ENCODE data around the gene ANP32A.

The ANP32A gene

GRCh38 chr15:68807249-68807648, 13.4 kb downstream of the ANP32A start:
- no peak overlapping the region for H3K27ac ChIP-seq
- TF ChIP-seq, protein P1, sequence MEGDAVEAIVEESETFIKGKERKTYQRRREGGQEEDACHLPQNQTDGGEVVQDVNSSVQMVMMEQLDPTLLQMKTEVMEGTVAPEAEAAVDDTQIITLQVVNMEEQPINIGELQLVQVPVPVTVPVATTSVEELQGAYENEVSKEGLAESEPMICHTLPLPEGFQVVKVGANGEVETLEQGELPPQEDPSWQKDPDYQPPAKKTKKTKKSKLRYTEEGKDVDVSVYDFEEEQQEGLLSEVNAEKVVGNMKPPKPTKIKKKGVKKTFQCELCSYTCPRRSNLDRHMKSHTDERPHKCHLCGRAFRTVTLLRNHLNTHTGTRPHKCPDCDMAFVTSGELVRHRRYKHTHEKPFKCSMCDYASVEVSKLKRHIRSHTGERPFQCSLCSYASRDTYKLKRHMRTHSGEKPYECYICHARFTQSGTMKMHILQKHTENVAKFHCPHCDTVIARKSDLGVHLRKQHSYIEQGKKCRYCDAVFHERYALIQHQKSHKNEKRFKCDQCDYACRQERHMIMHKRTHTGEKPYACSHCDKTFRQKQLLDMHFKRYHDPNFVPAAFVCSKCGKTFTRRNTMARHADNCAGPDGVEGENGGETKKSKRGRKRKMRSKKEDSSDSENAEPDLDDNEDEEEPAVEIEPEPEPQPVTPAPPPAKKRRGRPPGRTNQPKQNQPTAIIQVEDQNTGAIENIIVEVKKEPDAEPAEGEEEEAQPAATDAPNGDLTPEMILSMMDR (IDR thresholded peaks at IDR 0.05) = no peak

- no peak for TF ChIP-seq ZFX (IDR thresholded peaks at IDR 0.05; ENCODE audit: borderline replicate concordance)
- TF ChIP-seq, protein P1 (IDR thresholded peaks at IDR 0.05) = no peak
- H3K27ac ChIP-seq = no peak overlapping the region
Observed at GRCh38 chr15:68806220-68807060, 14.3 kb downstream of the ANP32A start.

DNA sequence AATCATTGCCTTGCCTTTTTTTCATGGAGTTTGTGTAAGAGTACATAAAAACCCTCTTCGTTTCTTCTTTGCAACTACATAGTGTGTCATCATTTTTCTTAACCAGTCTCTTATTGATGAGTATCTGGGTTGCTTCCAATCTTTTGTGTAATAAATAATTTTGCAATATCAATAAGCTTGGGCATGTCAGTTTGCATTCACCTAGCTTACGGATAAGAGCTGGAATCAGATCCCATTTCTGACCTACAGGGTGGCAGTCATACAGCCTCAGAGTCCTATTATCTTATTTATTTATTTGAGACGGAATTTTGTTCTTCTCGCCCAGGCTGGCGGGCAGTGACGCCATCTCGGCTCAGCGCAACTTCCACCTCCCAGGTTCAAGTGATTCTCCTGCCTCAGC, 18.3 kb downstream of the ANP32A start:
- H3K27ac ChIP-seq = no peak overlapping the region
- TF ChIP-seq ZFX (IDR thresholded peaks at IDR 0.05; ENCODE audit: borderline replicate concordance) = no peak
- TF ChIP-seq, protein P1 (IDR thresholded peaks at IDR 0.05) = no peak

- H3K27ac ChIP-seq = no peak overlapping the region
- TF ChIP-seq, protein P1 (IDR thresholded peaks at IDR 0.05) = no peak
- TF ChIP-seq ZFX (IDR thresholded peaks at IDR 0.05; ENCODE audit: borderline replicate concordance) = no peak
Observed at GRCh38 chr15:68801572-68802148, 19.0 kb downstream of the ANP32A start.

DNA sequence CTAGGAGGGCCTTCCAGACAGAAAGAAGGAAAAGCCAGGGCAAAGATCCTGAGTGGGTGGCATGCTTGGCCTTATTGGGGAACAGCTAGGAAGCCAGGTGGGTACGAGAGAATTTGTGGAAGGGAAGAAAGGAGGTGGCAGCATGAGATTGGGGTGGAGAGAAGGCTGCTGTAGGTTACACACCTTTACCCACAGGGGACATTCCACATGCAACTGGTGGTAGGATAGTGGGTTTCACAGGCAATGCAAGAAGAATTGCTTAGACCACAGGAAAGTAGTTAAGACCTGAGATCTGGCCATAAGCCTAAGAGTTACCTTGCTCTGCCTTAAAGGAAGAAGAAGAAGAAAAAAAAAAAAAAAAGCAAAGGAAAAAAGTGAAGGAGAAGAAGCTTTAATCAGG, 19.8 kb downstream of the ANP32A start:
- TF ChIP-seq ZFX (IDR thresholded peaks at IDR 0.05; ENCODE audit: borderline replicate concordance) = no peak
- TF ChIP-seq, protein P1 (IDR thresholded peaks at IDR 0.05) = no peak
- H3K27ac ChIP-seq = no peak overlapping the region

DNA sequence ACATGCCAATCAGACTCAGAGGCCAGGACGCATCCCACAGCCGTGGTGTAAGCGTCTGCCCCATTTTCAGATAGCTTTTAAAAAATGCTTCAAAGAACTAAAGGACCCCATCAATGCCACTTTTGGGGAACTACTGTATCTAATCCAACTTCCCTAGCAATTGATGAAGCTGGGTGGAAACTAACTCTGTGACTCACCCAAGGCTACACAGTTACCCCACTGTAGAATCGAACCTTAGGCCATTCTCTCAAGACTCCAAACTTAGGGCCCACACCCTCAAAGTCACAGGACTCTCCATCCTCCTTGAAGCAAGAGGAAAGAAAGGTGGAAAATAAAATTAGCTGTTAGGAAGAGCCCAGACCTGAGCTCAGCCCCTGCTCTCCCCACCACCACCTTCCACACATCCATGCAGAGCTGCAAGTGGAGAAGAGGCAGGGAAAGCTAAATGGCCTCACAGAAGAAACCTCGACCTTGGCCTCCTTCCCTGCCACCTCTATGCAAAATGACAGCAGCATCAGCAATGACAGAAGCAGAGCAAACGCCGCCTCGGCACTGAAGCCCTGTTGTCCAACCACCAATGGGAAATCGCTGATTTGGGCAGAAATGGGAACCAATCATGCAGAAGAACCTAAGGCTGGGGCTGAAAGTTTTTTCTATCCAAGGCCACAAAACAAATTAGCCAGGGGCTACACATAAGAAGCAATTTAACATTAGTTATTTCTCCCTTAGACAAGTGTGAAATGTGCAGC, 22.2 kb downstream of the ANP32A start:
- TF ChIP-seq ZFX (IDR thresholded peaks at IDR 0.05; ENCODE audit: borderline replicate concordance) = no peak
- TF ChIP-seq, protein P1 (IDR thresholded peaks at IDR 0.05) = no peak
- no peak overlapping the region for H3K27ac ChIP-seq
